ENCODE measurements around the gene PRKD1.

- TF ChIP-seq POLR2A (IDR thresholded peaks at IDR 0.05) (no peak), CTCF (IDR thresholded peaks at IDR 0.05) (no peak)
Measured at GRCh38 chr14:29579838-29580237, 347.8 kb downstream of the PRKD1 start.
